GM21360 (cell line): ENCODE data around the gene ZBTB24.

Source experiments
- ATAC-seq: cut with Tn5 transposase; IDR thresholded peaks from one replicate; pipeline ENCODE4 v1.9.1; 2021; ENCODE audit warnings: mild to moderate bottlenecking, moderate library complexity; ENCODE audit not compliant: unreplicated experiment

Gene ZBTB24

GRCh38 chr6:109453594-109454495, 29.2 kb downstream of the ZBTB24 start:
- ATAC-seq, result no peak

DNA sequence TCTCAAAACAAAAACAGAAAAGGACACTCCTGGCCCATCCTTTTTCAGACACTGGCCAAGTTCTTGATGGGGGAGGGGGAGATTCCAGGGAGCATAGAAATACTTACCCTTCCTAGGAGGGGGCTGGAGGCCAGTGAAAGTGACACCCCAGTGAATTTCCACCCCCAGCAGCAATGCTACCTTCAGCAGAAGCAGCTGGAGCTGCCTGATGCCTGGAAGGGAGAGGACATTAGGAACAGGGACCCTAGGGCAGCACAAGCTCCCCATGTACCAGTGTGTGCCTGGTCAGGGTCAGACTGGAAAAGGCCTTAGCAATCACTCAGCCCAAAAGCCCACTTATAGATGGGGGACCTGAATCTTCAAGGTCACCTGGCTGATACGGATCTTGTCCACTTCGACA, 29.9 kb downstream of the ZBTB24 start:
- ATAC-seq, result no peak

DNA sequence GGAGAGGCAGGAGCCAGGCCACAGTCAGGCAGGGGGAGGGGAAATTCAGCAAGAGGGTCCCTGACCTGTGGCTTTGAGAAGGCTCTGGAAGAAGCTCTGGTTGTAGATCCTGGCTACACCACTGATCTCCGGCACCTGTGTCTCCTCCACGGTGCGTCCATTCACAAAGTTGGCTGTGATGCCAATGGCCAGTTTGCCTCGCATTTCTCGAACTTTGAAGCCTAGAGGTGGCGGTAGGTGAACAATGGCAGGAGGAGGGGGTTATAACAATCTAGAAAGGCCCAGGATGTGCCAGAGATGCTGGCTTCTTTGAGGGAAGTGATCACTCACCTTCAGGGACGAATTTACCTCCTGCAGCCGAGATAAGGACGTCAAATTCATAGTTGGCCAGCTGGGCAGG, 30.8 kb downstream of the ZBTB24 start:
- no peak for ATAC-seq

DNA sequence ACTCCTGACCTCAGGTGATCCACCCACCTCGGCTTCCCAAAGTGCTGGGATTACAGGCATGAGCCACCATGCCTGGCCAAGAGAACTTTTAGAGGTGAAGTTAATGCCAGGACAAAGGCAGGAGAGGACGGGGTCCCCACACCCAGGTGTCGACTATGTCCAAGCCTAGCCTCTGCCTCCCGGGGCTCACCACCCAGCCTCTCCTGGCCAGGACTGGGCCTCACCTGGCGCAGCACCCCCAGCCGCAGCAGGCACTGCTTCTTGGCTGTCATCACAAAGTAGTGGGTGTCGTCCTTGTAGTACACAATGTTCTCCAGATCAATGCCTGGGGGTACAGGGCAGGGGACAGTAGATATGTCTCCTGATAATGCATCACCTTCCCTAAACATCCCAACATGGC, 31.6 kb downstream of the ZBTB24 start:
- no peak for ATAC-seq

- no peak for ATAC-seq
Measured at GRCh38 chr6:109450801-109451200, 32.2 kb downstream of the ZBTB24 start.

- ATAC-seq, result no peak
Measured at GRCh38 chr6:109449795-109450673, 33.0 kb downstream of the ZBTB24 start.

- ATAC-seq, result no peak
Measured at GRCh38 chr6:109449064-109449794, 33.8 kb downstream of the ZBTB24 start.

GRCh38 chr6:109448615-109449014, 34.4 kb downstream of the ZBTB24 start:
- ATAC-seq, result no peak

DNA sequence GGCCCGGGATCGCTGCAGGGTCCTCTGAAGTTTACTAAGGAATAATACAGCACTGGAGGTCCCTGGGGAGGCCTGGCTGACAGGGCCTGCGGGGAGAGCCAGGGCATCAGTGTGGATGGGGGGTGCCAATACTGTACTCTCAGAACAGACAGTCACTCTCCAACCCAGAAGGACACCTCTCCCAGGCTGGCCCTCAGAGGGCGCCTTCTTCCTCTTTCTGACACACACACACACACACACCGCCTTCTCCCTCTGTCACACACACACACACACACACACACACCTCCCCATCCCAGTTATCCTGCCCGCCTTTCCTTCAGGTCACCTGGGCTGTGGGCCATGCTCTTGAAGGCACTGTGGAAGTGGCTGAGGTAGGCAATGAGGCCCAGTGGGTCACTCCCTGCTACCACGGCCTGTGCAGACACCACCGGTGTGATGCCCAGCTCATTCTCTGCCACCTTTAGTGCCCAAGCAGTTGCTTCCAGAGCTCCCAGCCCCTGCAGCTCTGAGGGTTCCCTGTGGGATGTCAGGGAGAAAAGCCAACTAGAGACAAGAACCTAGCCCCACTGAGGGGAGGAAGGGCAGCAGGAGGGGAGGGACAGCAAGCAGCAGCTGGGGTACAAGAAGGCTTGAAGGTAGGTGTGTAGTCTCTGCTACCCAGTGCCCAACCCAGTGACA, 35.0 kb downstream of the ZBTB24 start:
- ATAC-seq, result no peak

- ATAC-seq, result no peak
Measured at GRCh38 chr6:109447087-109447486, 35.9 kb downstream of the ZBTB24 start.

DNA sequence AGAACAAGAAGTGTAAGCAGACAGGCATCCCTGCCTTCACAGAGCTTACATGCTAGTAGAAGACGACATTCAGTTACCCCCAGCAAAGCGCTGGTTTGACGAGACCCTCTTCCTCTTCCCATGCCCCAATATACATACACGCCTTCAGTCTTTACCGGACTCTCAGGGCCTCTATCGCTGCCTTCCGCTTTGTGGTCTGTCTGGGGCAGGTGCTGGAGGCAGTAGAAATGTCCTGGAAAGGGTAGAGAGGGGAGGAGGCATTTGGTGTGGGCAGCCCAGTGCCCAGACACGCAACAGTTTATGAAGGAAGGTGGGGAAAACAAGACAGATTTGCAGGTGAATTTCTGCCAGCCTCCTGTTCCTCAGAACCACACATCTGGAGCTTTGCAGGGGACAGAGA, 36.5 kb downstream of the ZBTB24 start:
- ATAC-seq, result no peak

- no peak for ATAC-seq
Measured at GRCh38 chr6:109446072-109446471, 36.9 kb downstream of the ZBTB24 start.

DNA sequence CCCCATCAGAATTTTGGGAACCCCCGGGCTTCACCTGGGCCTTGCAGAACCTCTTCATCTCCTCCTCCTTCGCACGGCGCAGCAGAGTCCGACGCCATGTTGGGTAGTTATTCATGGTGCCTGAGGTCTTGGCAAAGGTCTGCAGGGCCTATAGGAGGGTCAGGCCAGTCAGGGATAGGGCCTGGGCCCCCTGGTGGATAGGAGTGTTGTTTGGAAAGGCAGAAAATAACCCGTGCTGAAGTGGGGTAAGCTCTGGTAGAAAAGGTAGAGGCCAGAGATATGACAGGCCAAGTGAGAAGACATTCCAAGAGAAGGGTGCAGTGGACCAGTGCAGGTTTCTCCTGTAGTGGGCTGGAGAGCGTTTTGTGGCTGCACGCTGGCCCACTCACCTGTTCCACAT, 37.6 kb downstream of the ZBTB24 start:
- ATAC-seq, result no peak

DNA sequence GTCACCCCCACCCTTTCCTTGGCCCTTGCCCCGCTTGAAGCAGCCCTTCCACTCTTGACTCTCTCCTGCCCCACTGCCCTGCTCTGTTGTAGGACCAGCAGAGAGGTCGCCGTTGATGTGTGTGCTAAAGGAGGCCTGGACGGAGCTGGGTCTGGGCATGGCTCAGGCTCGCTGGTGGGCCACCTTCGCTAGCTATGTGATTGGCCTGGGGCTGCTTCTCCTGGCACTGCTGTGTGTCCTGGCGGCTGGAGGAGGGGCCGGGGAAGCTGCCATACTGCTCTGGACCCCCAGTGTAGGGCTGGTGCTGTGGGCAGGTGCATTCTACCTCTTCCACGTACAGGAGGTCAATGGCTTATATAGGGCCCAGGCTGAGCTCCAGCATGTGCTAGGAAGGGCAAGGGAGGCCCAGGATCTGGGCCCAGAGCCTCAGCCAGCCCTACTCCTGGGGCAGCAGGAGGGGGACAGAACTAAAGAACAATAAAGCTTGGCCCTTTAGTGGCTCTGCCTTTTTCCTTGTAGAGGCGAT, 39.5 kb downstream of the ZBTB24 start:
- ATAC-seq, result no peak

GRCh38 chr6:109442393-109442924, 40.6 kb downstream of the ZBTB24 start:
- ATAC-seq, result no peak

GRCh38 chr6:109441069-109441816, 41.8 kb downstream of the ZBTB24 start:
- peak; percentile 15 for ATAC-seq

DNA sequence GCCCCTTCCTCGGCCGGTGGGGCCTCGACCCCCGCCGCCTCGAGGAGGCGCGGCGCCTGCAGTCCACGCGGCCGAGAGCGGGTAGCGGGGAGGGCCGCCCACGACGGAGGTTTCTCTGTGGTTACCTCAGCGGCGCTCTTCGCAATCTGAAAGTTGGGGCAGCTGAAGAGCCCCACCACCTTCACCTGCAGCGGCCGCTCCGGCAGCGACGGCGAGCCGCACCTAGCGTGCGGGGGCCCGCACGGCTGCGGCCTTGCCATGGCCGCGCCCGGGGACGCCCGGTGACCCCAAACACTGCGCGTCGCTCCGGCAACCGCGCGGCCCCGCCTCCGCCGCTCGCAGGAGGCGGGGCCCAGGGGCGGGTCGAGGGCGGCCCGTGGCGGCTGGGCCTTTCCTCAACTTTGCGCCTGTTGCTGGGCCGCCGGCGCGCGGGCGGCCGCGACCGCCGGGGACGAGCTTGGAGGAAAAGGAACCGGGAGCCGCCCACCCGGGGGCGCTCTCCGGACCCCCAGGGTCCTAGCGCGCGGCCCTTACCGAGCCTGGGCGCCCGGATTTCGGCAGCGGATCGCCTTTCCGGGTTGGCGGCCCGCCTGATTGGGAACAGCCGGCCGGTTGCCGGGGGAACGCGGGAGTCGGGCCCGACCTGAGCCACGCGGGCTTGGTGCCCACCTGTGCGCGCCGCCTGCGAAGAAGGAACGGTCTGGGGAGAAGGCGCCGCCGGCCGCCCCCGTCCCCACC, 42.5 kb downstream of the ZBTB24 start, which contains the start of the genes PPIL6 and SMPD2:
Gene PPIL6 (minus strand): TSS at position 298 of the 738 bp plus-strand sequence. CDS start 38 bp downstream, at position 260.
Gene SMPD2 (plus strand): TSS at position 394 of the 738 bp plus-strand sequence. CDS start 398 bp downstream, outside the sequence.
- ATAC-seq, result peak; percentile 84

GRCh38 chr6:109436041-109436440, 47.0 kb downstream of the ZBTB24 start:
- no peak for ATAC-seq
